ENCODE results near the gene SF3A1. TPM values are rescaled to one million over a fixed set of nuclear protein-coding genes. Genes with fewer than 3 reads are reported as not detected.
A peak's percentile ranks its signal among the peaks of the same experiment; 100 is the strongest.

The SF3A1 gene
- total and polyA plus RNA-seq, 9 of the 15 experiments (the other 6 are each of a cell fraction or from before 2014, with no cell fraction given): 6.7 to 228 (median 13.0) TPM

GRCh38 chr22:30356449-30357235, at the start of gene SF3A1, which contains the start of gene CCDC157 (continued):
- TF ChIP-seq ZNF407 (IDR thresholded peaks at IDR 0.05; ENCODE audit: low read depth) (no peak), MAX (CRISPR knock-in tag; IDR thresholded peaks at IDR 0.05) (no peak; the same call in none of the 2 replicates), CHD1 (IDR thresholded peaks at IDR 0.05; ENCODE audit: low read length) (no peak), ZNF143 (CRISPR knock-in tag; IDR thresholded peaks at IDR 0.05) (peak; percentile 78), FOXK1 (CRISPR knock-in tag; IDR thresholded peaks at IDR 0.05; ENCODE audit: borderline replicate concordance) (no peak), U2AF1 (optimal IDR thresholded peaks at IDR 0.05; ENCODE audit: low read depth, low read length) (peak; percentile 15), USF2 (CRISPR knock-in tag; IDR thresholded peaks at IDR 0.05) (no peak), SREBF1 (IDR thresholded peaks at IDR 0.05; ENCODE audit: borderline replicate concordance, low read depth, low read length) (no peak), ZBTB7A (IDR thresholded peaks at IDR 0.05; ENCODE audit: borderline replicate concordance, control insufficient read depth, low read depth, low read length) (no peak), PTBP1 (IDR thresholded peaks at IDR 0.05; ENCODE audit: low read depth, low read length) (no peak), ELK3 (CRISPR knock-in tag; IDR thresholded peaks at IDR 0.05) (no peak), CHCHD3 (CRISPR knock-in tag; IDR thresholded peaks at IDR 0.05) (no peak), YY1 (IDR thresholded peaks at IDR 0.05; ENCODE audit: borderline replicate concordance in 1 of 3, control insufficient read depth in 1 of 3, extremely low read depth in 1 of 3, insufficient read depth in 3 of 3, insufficient read length in 1 of 3, insufficient replicate concordance in 2 of 3, low read depth in 1 of 3, low read length in 2 of 3) (peak; percentile 84 to 97 (median 96)), MLLT1 (IDR thresholded peaks at IDR 0.05) (no peak)

Measured in K562 (cell line).